ENCODE data around the gene THRAP3.

- TF ChIP-seq CTCF (IDR thresholded peaks at IDR 0.05) (no peak), POLR2A (IDR thresholded peaks at IDR 0.05) (no peak)
Measured at GRCh38 chr1:36208978-36209703, 15.1 kb upstream of the THRAP3 start.
